H1 (cell line): ENCODE data around the gene RTEL1. TPM values are rescaled to one million over a fixed set of nuclear protein-coding genes. Genes with fewer than 3 reads are reported as not detected.

ENCODE experiments used
- NRF1 ChIP-seq: IDR thresholded peaks from 2 replicates; pipeline ENCODE4 v1.6.1; 2011; ENCODE audit warnings: mild to moderate bottlenecking, low read depth, low read length, improper control_type of control experiment
- polyA plus RNA-seq, 7 experiments: library from polyadenylated mRNA; depleted of rRNA in 3 of 7; stranded (reverse) in 5 of 7; unstranded in 2 of 7; fragments of >200 nt in 5 of 7; fragments of 200-250 nt in 2 of 7; gene quantifications; 1 replicate in 5 of 7; 2 replicates in 1 of 7; 4 replicates in 1 of 7; pipeline versions ENCODE4 v1.2.1 to v1.2.3, GENCODE V29; 2011 to 2013; ENCODE audit warnings: missing spikeins in 2 of 7, mixed read lengths in 2 of 7
- total RNA-seq: library from RNA; stranded (reverse); fragmentation: NEBNext Ultra II Directional; extraction: Animal tissue kit (Norgen Biotek cat#: 25700); gene quantifications from 2 replicates; pipeline ENCODE4 v1.2.1, GENCODE V29; 2021
- TF ChIP-seq, protein P1 (sequence below): fragments of 300-600 bp; sonication (generic); IDR thresholded peaks from 2 replicates; pipeline ENCODE4 v1.7.1; 2012; ENCODE audit warnings: low read length, moderate library complexity, mild to moderate bottlenecking, inconsistent platforms; ENCODE audit not compliant: insufficient replicate concordance

The RTEL1 gene
- total and polyA plus RNA-seq, 2 of the 8 experiments (the other 6 are each of a cell fraction or from before 2014, with no cell fraction given): 16.2 to 37.1 TPM

DNA sequence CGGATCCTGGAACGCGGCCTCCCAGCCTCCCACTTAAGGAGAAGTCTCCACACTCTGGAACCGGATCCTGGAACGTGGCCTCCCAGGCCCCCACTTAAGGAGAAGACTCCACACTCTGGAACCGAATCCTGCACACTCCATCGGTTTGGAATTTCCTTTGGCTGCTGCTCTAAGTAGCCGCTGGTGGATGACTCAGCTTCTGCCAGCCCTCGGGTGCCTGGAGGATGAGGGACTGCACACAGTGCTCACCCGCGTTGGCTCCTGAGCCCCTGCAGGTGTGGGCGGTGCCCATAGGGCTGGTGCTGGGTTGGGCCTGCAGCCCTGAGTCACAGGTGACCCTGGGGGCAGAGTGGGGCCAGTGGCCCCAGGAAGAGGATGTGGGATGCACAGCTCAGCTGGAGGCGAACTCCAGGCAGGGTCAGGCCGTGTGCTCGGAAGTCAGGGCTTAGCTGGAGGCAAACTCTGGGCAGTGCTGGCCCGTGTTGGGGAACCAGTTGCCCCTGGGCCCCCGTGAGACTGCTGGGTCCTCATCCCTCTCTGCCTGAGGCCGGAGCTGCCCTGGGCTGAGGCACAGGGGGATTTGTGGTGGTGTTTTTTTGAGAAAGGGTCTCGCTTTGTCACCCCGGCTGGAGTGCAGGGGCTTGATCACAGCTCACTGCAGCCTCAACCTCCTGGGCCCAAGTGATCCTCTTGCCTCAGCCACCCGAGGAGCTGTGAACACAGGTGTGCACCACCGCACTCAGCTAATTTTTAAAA, 24.4 kb downstream of the RTEL1 start (continued):
- TF ChIP-seq, protein P1, sequence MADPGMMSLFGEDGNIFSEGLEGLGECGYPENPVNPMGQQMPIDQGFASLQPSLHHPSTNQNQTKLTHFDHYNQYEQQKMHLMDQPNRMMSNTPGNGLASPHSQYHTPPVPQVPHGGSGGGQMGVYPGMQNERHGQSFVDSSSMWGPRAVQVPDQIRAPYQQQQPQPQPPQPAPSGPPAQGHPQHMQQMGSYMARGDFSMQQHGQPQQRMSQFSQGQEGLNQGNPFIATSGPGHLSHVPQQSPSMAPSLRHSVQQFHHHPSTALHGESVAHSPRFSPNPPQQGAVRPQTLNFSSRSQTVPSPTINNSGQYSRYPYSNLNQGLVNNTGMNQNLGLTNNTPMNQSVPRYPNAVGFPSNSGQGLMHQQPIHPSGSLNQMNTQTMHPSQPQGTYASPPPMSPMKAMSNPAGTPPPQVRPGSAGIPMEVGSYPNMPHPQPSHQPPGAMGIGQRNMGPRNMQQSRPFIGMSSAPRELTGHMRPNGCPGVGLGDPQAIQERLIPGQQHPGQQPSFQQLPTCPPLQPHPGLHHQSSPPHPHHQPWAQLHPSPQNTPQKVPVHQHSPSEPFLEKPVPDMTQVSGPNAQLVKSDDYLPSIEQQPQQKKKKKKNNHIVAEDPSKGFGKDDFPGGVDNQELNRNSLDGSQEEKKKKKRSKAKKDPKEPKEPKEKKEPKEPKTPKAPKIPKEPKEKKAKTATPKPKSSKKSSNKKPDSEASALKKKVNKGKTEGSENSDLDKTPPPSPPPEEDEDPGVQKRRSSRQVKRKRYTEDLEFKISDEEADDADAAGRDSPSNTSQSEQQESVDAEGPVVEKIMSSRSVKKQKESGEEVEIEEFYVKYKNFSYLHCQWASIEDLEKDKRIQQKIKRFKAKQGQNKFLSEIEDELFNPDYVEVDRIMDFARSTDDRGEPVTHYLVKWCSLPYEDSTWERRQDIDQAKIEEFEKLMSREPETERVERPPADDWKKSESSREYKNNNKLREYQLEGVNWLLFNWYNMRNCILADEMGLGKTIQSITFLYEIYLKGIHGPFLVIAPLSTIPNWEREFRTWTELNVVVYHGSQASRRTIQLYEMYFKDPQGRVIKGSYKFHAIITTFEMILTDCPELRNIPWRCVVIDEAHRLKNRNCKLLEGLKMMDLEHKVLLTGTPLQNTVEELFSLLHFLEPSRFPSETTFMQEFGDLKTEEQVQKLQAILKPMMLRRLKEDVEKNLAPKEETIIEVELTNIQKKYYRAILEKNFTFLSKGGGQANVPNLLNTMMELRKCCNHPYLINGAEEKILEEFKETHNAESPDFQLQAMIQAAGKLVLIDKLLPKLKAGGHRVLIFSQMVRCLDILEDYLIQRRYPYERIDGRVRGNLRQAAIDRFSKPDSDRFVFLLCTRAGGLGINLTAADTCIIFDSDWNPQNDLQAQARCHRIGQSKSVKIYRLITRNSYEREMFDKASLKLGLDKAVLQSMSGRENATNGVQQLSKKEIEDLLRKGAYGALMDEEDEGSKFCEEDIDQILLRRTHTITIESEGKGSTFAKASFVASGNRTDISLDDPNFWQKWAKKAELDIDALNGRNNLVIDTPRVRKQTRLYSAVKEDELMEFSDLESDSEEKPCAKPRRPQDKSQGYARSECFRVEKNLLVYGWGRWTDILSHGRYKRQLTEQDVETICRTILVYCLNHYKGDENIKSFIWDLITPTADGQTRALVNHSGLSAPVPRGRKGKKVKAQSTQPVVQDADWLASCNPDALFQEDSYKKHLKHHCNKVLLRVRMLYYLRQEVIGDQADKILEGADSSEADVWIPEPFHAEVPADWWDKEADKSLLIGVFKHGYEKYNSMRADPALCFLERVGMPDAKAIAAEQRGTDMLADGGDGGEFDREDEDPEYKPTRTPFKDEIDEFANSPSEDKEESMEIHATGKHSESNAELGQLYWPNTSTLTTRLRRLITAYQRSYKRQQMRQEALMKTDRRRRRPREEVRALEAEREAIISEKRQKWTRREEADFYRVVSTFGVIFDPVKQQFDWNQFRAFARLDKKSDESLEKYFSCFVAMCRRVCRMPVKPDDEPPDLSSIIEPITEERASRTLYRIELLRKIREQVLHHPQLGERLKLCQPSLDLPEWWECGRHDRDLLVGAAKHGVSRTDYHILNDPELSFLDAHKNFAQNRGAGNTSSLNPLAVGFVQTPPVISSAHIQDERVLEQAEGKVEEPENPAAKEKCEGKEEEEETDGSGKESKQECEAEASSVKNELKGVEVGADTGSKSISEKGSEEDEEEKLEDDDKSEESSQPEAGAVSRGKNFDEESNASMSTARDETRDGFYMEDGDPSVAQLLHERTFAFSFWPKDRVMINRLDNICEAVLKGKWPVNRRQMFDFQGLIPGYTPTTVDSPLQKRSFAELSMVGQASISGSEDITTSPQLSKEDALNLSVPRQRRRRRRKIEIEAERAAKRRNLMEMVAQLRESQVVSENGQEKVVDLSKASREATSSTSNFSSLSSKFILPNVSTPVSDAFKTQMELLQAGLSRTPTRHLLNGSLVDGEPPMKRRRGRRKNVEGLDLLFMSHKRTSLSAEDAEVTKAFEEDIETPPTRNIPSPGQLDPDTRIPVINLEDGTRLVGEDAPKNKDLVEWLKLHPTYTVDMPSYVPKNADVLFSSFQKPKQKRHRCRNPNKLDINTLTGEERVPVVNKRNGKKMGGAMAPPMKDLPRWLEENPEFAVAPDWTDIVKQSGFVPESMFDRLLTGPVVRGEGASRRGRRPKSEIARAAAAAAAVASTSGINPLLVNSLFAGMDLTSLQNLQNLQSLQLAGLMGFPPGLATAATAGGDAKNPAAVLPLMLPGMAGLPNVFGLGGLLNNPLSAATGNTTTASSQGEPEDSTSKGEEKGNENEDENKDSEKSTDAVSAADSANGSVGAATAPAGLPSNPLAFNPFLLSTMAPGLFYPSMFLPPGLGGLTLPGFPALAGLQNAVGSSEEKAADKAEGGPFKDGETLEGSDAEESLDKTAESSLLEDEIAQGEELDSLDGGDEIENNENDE: no peak
- TF ChIP-seq NRF1: no peak
- TF ChIP-seq, all 59 proteins: peak for 0
